GM23338 (cell line): ENCODE measurements around the gene FMN1. TPM values are rescaled to one million over a fixed set of nuclear protein-coding genes. Genes with fewer than 3 reads are reported as not detected.

ENCODE experiments used
- ATAC-seq: fragments of 200-7000 bp; cut with Tn5 transposase; 3 replicates; pipeline ENCODE4 v1.9.1; 2020
- DNase-seq: peaks from one replicate; pipeline ENCODE4 v3.0.0-alpha.2; 2015; ENCODE audit warnings: low spot score
- H2AFZ ChIP-seq: fragments of 200-600 bp; sonication (generic); 2 replicates; pipeline ENCODE4 v1.8.0; 2016; ENCODE audit warnings: antibody characterized with exemption, mild to moderate bottlenecking, moderate library complexity
- H3F3A ChIP-seq: fragments of 200-600 bp; sonication (generic); replicated peaks from 2 replicates; pipeline ENCODE4 v1.8.0; 2017; ENCODE audit warnings: antibody characterized with exemption, mixed run types, low read depth
- H3K27ac ChIP-seq: fragments of 200-600 bp; sonication (generic); 2 replicates; pipeline ENCODE4 v1.6.1; 2016; ENCODE audit warnings: low read depth
- H3K27me3 ChIP-seq: fragments of 200-600 bp; sonication (generic); 2 replicates; pipeline ENCODE4 v1.8.0; 2016; ENCODE audit warnings: mild to moderate bottlenecking, mixed run types, moderate library complexity; ENCODE audit not compliant: insufficient read depth
- H3K36me3 ChIP-seq: fragments of 200-600 bp; sonication (generic); 2 replicates; pipeline ENCODE4 v1.8.0; 2016; ENCODE audit warnings: mild to moderate bottlenecking; ENCODE audit not compliant: insufficient read depth
- H3K4me1 ChIP-seq: fragments of 200-600 bp; sonication (generic); 2 replicates; pipeline ENCODE4 v1.8.0; 2016; ENCODE audit warnings: mild to moderate bottlenecking, moderate library complexity; ENCODE audit not compliant: insufficient read depth
- H3K4me2 ChIP-seq: fragments of 200-600 bp; sonication (generic); 2 replicates; pipeline ENCODE4 v1.7.1; 2017; ENCODE audit warnings: mixed run types
- H3K4me3 ChIP-seq: fragments of 200-600 bp; sonication (generic); 2 replicates; pipeline ENCODE4 v1.6.1; 2016; ENCODE audit warnings: mixed run types
- H3K79me2 ChIP-seq: fragments of 200-600 bp; sonication (generic); replicated peaks from 2 replicates; pipeline ENCODE4 v1.8.0; 2017; ENCODE audit warnings: mild to moderate bottlenecking; ENCODE audit not compliant: insufficient read depth
- H3K9me2 ChIP-seq: fragments of 200-600 bp; sonication (generic); 2 replicates; pipeline ENCODE4 v1.8.0; 2017; ENCODE audit not compliant: insufficient read depth
- H4K20me1 ChIP-seq: fragments of 200-600 bp; sonication (generic); replicated peaks from 2 replicates; pipeline ENCODE4 v1.8.0; 2017; ENCODE audit warnings: mild to moderate bottlenecking; ENCODE audit not compliant: insufficient read depth
- H3K27ac Mint-ChIP-seq: 2 replicates; pipeline ENCODE4 v1.8.0; 2020; ENCODE audit warnings: inconsistent platforms, mild to moderate bottlenecking, moderate library complexity, mixed read lengths
- H3K27me3 Mint-ChIP-seq: 3 replicates; pipeline ENCODE4 v1.8.0; 2022; ENCODE audit warnings: low read depth, mild to moderate bottlenecking, moderate library complexity, mixed read lengths, inconsistent platforms; ENCODE audit not compliant: insufficient read depth, poor library complexity
- H3K36me3 Mint-ChIP-seq: 3 replicates; pipeline ENCODE4 v1.8.0; 2021; ENCODE audit warnings: low read depth, mild to moderate bottlenecking, inconsistent platforms, moderate library complexity, mixed read lengths
- H3K4me1 Mint-ChIP-seq: 3 replicates; pipeline ENCODE4 v1.8.0; 2020; ENCODE audit warnings: mild to moderate bottlenecking, inconsistent platforms, mixed read lengths
- H3K4me3 Mint-ChIP-seq: 3 replicates; pipeline ENCODE4 v1.8.0; 2021; ENCODE audit warnings: moderate library complexity, mild to moderate bottlenecking, inconsistent platforms, mixed read lengths
- H3K9me3 Mint-ChIP-seq: 3 replicates; pipeline ENCODE4 v1.8.0; 2020; ENCODE audit warnings: moderate library complexity, mild to moderate bottlenecking, inconsistent platforms, mixed read lengths
- CREB1 ChIP-seq: fragments of 250-450 bp; sonication (Bioruptor Pico); IDR thresholded peaks from 2 replicates; pipeline ENCODE4 v1.5.0; 2020; ENCODE audit warnings: low read depth, mild to moderate bottlenecking, moderate library complexity
- CTCF ChIP-seq, 2 experiments: fragments of 200-600 bp in 1 of 2; sonication (generic) in 1 of 2; conservative IDR thresholded peaks; 2 replicates each; pipeline versions ENCODE4 v1.5.1 to v1.6.1; 2016 to 2017; ENCODE audit warnings: antibody characterized with exemption in 2 of 2, low read depth in 2 of 2, mild to moderate bottlenecking in 2 of 2, moderate library complexity in 1 of 2
- ETS1 ChIP-seq: IDR thresholded peaks from 2 replicates; pipeline ENCODE4 v1.6.1; 2016; ENCODE audit warnings: antibody characterized with exemption
- EZH2 ChIP-seq: fragments of 200-600 bp; sonication (generic); IDR thresholded peaks from one replicate; pipeline ENCODE4 v1.8.0; 2017; ENCODE audit warnings: antibody characterized with exemption, mild to moderate bottlenecking, low read depth; ENCODE audit not compliant: unreplicated experiment
- EZH2phosphoT487 ChIP-seq: fragments of 200-600 bp; sonication (generic); IDR thresholded peaks from one replicate; pipeline ENCODE4 v1.8.1; 2018; ENCODE audit warnings: antibody characterized with exemption; ENCODE audit not compliant: unreplicated experiment
- JUNB ChIP-seq: IDR thresholded peaks from one replicate; pipeline ENCODE4 v1.6.1; 2016; ENCODE audit warnings: antibody characterized with exemption; ENCODE audit not compliant: unreplicated experiment
- NANOG ChIP-seq: IDR thresholded peaks from 2 replicates; pipeline ENCODE4 v1.6.1; 2016; ENCODE audit warnings: antibody characterized with exemption, borderline replicate concordance
- POLR2AphosphoS5 ChIP-seq: IDR thresholded peaks from 2 replicates; pipeline ENCODE4 v1.6.1; 2016; ENCODE audit warnings: antibody characterized with exemption, low read depth
- REST ChIP-seq: IDR thresholded peaks from one replicate; pipeline ENCODE4 v1.6.1; 2018; ENCODE audit warnings: antibody characterized with exemption; ENCODE audit not compliant: unreplicated experiment
- STAT1 ChIP-seq: IDR thresholded peaks from one replicate; pipeline ENCODE4 v1.6.1; 2016; ENCODE audit warnings: antibody characterized with exemption; ENCODE audit not compliant: unreplicated experiment
- ZNF114 ChIP-seq: fragments of 250-450 bp; sonication (Bioruptor Pico); IDR thresholded peaks from 2 replicates; pipeline ENCODE4 v1.5.0; 2020; ENCODE audit warnings: mild to moderate bottlenecking, moderate library complexity
- ZNF331 ChIP-seq: fragments of 250-450 bp; sonication (Bioruptor Pico); IDR thresholded peaks from 2 replicates; pipeline ENCODE4 v1.5.0; 2020; ENCODE audit warnings: low read depth, mild to moderate bottlenecking, moderate library complexity
- ZNF462 ChIP-seq: fragments of 250-450 bp; sonication (Bioruptor Pico); IDR thresholded peaks from 2 replicates; pipeline ENCODE4 v1.5.0; 2020; ENCODE audit warnings: mild to moderate bottlenecking, moderate library complexity
- polyA plus RNA-seq: library from polyadenylated mRNA; unstranded; fragments of >200 nt; fragmentation: Nextera tagmentation; extraction: Ambion mirVana; gene quantifications from 2 replicates; pipeline ENCODE4 v1.2.1, GENCODE V29; 2016
- total RNA-seq: library from RNA; depleted of rRNA; stranded (reverse); fragments of >200 nt; shearing (Covaris generic); gene quantifications from 2 replicates; pipeline ENCODE4 v1.2.3, GENCODE V29; 2014

The FMN1 gene
- total and polyA plus RNA-seq, 2 experiments from 2014 or later, result 1.2 to 1.6 TPM

GRCh38 chr15:33043636-33044035 is 150.9 kb downstream of the FMN1 start:
- ATAC-seq, result no peak
- Histone ChIP-seq H3K4me1 (no peaks in the 10 kb centered on the region), H3F3A (no peaks in the 10 kb centered on the region), H3K36me3 (peaks cover 3% of the 10 kb centered on the region; the same call in 1 of the 2 replicates), H3K27ac (no peak overlapping the region), H3K79me2 (no peaks in the 10 kb centered on the region), H3K9me2 (no peaks in the 10 kb centered on the region), H3K4me3 (no peak overlapping the region), H2AFZ (no peak overlapping the region), H3K4me2 (no peak overlapping the region), H4K20me1 (no peaks in the 10 kb centered on the region), H3K27me3 (no peaks in the 10 kb centered on the region)
- TF ChIP-seq STAT1, result no peak
- TF ChIP-seq EZH2phosphoT487, result no peak
- TF ChIP-seq JUNB, result no peak
- TF ChIP-seq EZH2, result no peak
- TF ChIP-seq CREB1 (CRISPR knock-in tag), result no peak
- no peak for TF ChIP-seq ZNF462
- no peak for TF ChIP-seq ZNF114 (CRISPR knock-in tag)
- TF ChIP-seq NANOG, result no peak
- no peak for TF ChIP-seq ETS1
- no peak for TF ChIP-seq REST
- no peak for TF ChIP-seq POLR2AphosphoS5
- no peak for TF ChIP-seq CTCF (conservative IDR thresholded peaks at IDR 0.05; ENCODE audit: low read depth in 2 of 2)
- TF ChIP-seq ZNF331 (CRISPR knock-in tag), result no peak
- Mint-ChIP-seq H3K36me3 (peaks cover 25% of the 10 kb centered on the region), H3K27me3 (no peaks in the 10 kb centered on the region), H3K4me3 (no peak overlapping the region), H3K4me1 (no peaks in the 10 kb centered on the region), H3K9me3 (peaks cover 40% of the 10 kb centered on the region), H3K27ac (no peak overlapping the region)
- DNase-seq, result no peak
